Measurements from ENCODE around the gene SLC35F4. TPM values are rescaled to one million over a fixed set of nuclear protein-coding genes. Genes with fewer than 3 reads are reported as not detected.

SLC35F4 gene
- total RNA-seq, 1 experiment from 2014 or later, result not detected

GRCh38 chr14:57547131-57547530 is 318.8 kb downstream of the SLC35F4 start:
- Histone ChIP-seq H3K4me1 (ENCODE audit: control insufficient read depth in 1 of 2, insufficient read depth in 2 of 2, low read length in 2 of 2) (no peaks in the 10 kb centered on the region), H3K9ac (ENCODE audit: low read length) (no peak overlapping the region), H3K27ac (ENCODE audit: low read depth, low read length) (no peak overlapping the region), H3K9me3 (ENCODE audit: control insufficient read depth in 1 of 2, insufficient read depth in 1 of 2, low read depth in 1 of 2, low read length in 2 of 2) (no peaks in the 10 kb centered on the region), H3K4me3 (replicated peaks in 1 of 2; ENCODE audit: low read depth in 1 of 2, low read length in 2 of 2) (no peak overlapping the region), H2AFZ (ENCODE audit: low read depth, low read length, poor library complexity, severe bottlenecking) (no peak overlapping the region), H3K9me2 (ENCODE audit: insufficient read depth) (no peaks in the 10 kb centered on the region), H3K79me2 (ENCODE audit: insufficient read depth, low read length) (no peaks in the 10 kb centered on the region), H3K27me3 (ENCODE audit: insufficient read depth, low read length) (peaks cover 34% of the 10 kb centered on the region), H3K36me3 (ENCODE audit: control insufficient read depth in 1 of 2, insufficient read depth in 2 of 2, low read length in 2 of 2) (no peaks in the 10 kb centered on the region), H3K4me2 (ENCODE audit: low read length) (no peak overlapping the region), H4K20me1 (ENCODE audit: insufficient read depth) (no peaks in the 10 kb centered on the region)
- ChIA-PET CTCF (no interaction called here), POLR2A (no interaction called here), RAD21 (ENCODE audit: low non-redundant PET in 1 of 2, low total read pairs in 2 of 2, uncharacterized antibody in 2 of 2, unreplicated experiment in 2 of 2) (no interaction called here)
- no TSS peak for BruUV-seq (replicated peaks)
- DNase-seq (ENCODE audit: low read depth, low spot score), result no peak
- TF ChIP-seq POLR2AphosphoS5 (IDR thresholded peaks at IDR 0.05; ENCODE audit: low read depth, low read length) (no peak), ZNF274 (IDR thresholded peaks at IDR 0.05; ENCODE audit: low read depth, low read length) (no peak), RAD21 (IDR thresholded peaks at IDR 0.05; ENCODE audit: low read depth) (no peak), POLR2A (IDR thresholded peaks at IDR 0.05; ENCODE audit: borderline replicate concordance, extremely low read depth, insufficient read depth, insufficient read length) (no peak), CTCF (IDR thresholded peaks at IDR 0.05 in 2 of 3, conservative IDR thresholded peaks at IDR 0.05 in 1 of 3; ENCODE audit: borderline replicate concordance in 1 of 3, insufficient read depth in 1 of 3, low read depth in 2 of 3, low read length in 2 of 3) (no peak), JUND (IDR thresholded peaks at IDR 0.05) (no peak), EGR1 (IDR thresholded peaks at IDR 0.05; ENCODE audit: low read depth) (no peak), CEBPB (IDR thresholded peaks at IDR 0.05; ENCODE audit: low read depth) (no peak), TCF7L2 (IDR thresholded peaks at IDR 0.05; ENCODE audit: borderline replicate concordance, extremely low read depth, insufficient read depth, insufficient read length) (no peak), SP1 (IDR thresholded peaks at IDR 0.05; ENCODE audit: low read depth) (no peak), EZH2phosphoT487 (IDR thresholded peaks at IDR 0.05; ENCODE audit: borderline replicate concordance) (no peak), YY1 (IDR thresholded peaks at IDR 0.05; ENCODE audit: extremely low read depth, insufficient replicate concordance, low read depth, low read length) (no peak), SIN3A (IDR thresholded peaks at IDR 0.05; ENCODE audit: low read depth) (no peak), REST (IDR thresholded peaks at IDR 0.05; ENCODE audit: low read depth) (no peak), ELF1 (IDR thresholded peaks at IDR 0.05; ENCODE audit: borderline replicate concordance, low read depth) (no peak), SRF (IDR thresholded peaks at IDR 0.05; ENCODE audit: low read depth) (no peak)
- TF ChIP-seq, protein P1, sequence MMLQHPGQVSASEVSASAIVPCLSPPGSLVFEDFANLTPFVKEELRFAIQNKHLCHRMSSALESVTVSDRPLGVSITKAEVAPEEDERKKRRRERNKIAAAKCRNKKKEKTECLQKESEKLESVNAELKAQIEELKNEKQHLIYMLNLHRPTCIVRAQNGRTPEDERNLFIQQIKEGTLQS (IDR thresholded peaks at IDR 0.05), result no peak
- TF ChIP-seq, protein P2, sequence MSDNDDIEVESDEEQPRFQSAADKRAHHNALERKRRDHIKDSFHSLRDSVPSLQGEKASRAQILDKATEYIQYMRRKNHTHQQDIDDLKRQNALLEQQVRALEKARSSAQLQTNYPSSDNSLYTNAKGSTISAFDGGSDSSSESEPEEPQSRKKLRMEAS (IDR thresholded peaks at IDR 0.05), result no peak
- intact Hi-C loops (cut with micrococcal nuclease), result no loop called here
- ATAC-seq, result no peak
